CD4-positive, alpha-beta T cell treated with Interleukin-17A for 1 hour (primary cell): ENCODE results near the gene NDUFS3.
"Not testable (repeated sequence)": the region's sequence is repeated elsewhere in the genome, so short reads cannot be mapped to it uniquely, and the experiment has no call there.

Source experiments
- DNase-seq: peaks from one replicate; pipeline ENCODE4 v3.0.0-alpha.2; 2020

NDUFS3 gene

DNA sequence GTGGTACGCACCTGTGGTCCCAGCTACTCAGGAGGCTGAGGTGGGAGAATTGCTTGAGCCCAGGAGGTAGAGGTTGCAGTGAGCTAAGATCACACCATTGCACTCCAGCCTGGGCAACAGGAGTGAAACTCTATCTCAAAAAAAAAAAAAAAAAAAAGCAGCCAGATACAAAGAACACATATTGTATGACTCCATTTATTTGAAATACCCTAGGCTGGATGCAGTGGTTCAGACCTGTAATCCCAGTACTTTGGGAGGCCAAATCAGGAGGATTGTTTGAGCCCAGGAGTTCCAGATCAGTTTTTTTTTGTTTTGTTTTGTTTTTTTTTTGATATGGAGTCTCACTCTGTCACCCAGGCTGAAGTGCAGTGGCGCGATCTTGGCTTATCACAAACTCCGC is 16.5 kb upstream of the NDUFS3 start:
- DNase-seq, result not testable (repeated sequence)

DNA sequence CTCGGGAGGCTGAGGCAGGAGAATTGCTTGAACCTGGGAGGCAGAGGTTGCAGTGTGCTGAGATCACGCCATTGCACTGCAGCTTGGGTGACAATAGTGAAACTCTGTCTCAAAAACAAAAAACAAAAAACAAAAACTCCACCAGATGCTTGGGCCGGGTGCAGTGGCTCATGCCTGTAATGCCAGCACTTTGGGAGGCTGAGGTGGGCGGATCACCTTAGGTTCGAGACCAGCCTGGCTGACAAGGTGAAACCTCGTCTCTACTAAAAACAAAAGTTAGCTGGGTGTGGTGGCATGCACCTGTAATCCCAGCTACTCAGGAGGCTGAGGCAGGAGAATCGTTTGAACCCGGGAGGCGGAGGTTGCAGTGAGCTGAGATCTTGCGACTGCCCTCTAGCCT is 14.5 kb upstream of the NDUFS3 start:
- DNase-seq, result not testable (repeated sequence)

DNA sequence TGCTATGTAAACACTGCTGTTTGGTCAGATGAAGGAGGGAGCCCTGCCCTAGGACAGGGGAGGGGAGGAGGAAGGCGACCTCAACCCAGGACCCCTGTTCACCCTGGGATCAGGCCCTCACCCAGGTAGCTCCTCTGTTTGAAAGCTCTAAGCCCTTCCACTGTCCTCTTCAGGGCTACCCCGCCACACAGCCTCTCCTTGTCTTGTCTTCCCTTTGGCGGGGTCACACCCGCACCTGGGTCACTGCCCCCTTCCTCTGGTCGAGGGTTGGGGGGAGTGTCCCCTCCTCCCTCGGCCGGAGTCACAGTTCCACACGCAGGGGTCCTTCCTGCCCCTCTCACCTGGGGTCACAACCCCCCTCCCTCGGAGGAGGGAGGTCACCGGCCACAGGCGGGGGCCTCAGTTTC is 13.9 kb upstream of the NDUFS3 start:
- no peak for DNase-seq

DNA sequence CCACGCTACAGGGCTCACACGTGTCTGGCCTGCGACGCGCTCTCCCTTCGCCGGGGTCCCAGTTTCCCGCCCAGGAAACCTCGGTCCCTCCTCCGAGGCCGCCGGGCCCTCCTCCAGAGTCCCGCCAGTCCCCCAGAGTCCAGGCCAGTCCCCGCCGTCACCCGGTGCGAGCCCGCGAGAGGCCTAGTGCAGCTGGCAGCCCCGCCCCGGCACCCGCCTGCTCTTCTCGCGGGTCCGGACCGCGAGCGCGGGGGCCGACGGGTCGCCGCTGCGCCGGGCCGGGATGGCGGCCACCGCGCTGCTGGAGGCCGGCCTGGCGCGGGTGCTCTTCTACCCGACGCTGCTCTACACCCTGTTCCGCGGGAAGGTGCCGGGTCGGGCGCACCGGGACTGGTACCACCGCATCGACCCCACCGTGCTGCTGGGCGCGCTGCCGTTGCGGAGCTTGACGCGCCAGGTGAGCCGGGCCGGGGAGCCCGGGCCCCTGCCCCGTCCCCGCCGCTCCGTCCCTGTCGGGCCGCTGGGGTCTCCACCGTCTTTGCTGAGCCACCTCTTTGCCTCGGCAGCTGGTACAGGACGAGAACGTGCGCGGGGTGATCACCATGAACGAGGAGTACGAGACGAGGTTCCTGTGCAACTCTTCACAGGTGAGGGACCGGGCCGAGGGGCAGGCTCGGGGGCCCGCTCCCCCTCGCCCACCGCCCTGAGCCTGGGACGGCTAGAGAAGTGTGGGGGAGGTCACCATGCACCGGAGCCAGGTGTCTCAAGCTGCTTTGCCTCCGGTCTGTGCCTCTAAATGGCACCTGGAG is 13.3 kb upstream of the NDUFS3 start, which contains the start of gene PTPMT1:
Gene PTPMT1, plus strand, starts transcription at position 260 of the 809 bp plus-strand sequence. Its CDS starts 24 bp downstream, at position 284.
- peak; percentile 72 for DNase-seq

DNA sequence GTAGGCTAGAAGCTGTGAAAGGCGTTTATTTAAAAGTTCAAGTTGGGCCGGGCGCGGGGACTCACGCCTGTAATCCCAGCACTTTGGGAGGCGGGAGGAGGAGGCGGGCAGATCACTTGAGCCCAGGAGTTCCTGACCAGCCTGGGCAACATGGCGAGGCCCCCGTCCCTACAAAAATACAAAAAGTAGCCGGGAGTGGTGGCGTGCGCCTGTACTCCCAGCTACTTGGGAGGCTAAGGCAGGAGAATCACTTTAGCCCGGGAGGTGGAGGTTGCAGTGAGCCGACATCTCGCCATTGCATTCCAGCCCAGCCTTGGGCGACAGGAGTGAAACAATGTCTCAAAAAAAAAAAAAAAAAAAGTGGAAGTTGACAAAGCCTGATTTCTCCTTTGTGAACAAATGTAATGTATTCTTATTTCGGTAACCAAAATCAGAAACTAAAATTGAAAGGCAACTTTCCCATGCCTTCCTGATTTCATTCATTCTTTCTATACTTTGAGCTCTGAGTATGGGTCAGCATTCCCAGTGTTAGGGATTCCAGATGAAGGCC is 12.7 kb upstream of the NDUFS3 start:
- DNase-seq, result no peak

DNA sequence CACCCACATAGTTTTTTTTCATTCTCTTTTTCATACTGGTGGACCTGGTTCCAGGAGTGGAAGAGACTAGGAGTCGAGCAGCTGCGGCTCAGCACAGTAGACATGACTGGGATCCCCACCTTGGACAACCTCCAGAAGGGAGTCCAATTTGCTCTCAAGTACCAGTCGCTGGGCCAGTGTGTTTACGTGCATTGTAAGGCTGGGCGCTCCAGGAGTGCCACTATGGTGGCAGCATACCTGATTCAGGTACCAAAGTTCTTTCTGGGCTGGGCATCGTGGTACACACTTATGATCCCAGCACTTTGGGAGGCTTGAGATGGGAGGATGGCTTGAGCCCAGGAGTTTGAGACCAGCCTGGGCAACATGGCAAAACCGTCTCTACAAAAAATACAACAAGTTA is 9.2 kb upstream of the NDUFS3 start:
- DNase-seq, result no peak

DNA sequence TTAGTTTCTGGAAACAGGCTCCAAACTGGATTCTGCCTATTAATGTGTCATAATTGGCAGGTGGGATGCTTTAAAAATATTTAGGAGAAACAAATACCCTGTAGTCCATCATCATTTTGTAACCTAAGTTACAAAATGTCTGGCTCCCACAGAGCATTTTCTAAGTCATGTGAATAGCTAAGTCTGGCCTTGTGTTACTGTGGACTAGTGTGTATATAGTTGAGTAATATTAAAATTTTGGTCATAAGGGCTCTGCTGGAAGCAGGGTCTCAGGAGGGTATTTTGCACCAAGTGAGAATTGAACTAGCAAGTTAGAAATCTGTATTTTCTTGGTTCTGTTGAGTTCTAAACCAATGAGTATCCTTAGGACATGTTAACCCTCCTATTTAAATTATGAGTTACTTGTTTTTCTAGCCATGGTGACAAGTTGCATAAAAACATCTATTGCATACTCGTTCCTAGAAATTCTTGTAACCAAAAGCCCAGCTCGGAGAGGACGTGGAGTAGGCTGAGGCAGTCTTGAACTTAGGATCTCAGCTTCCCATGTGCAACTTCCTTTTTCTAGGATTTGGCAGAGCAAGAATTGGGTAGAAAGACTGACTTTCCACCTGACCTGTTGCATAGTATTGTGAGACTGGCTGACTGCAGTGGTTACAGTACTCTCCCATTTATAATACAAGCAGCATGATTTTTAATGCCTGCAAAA is 8.1 kb upstream of the NDUFS3 start:
- no peak for DNase-seq

DNA sequence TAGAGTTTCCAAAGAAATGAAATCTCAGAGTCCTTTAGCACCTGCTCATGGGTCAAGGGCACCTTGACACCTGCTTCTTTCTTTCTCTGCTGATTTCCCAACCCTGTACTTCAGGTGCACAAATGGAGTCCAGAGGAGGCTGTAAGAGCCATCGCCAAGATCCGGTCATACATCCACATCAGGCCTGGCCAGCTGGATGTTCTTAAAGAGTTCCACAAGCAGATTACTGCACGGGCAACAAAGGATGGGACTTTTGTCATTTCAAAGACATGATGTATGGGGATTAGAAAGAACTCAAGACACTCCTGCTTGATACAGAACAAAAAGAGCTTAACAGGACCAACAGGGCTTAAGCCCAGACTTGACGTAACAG is 7.5 kb upstream of the NDUFS3 start:
- DNase-seq, result no peak

DNA sequence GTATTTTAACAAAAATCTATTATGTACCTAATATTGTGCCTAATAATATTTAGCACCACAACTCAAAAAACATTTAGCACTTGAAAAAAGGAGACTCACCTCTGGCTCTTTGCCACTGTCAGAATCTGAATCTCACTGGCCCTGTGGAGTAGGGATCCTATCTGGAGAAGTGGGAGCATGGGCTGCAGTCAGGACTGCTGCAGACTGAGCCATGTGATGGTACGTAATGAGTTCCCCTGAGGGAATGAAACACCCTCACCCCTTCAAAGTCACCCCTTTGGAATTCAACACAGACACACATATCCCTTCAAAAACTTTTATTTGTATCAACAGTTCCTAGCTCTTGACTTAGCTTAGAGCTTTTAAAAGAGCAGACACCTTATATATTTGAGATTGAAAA is 7.0 kb upstream of the NDUFS3 start:
- DNase-seq, result no peak

DNA sequence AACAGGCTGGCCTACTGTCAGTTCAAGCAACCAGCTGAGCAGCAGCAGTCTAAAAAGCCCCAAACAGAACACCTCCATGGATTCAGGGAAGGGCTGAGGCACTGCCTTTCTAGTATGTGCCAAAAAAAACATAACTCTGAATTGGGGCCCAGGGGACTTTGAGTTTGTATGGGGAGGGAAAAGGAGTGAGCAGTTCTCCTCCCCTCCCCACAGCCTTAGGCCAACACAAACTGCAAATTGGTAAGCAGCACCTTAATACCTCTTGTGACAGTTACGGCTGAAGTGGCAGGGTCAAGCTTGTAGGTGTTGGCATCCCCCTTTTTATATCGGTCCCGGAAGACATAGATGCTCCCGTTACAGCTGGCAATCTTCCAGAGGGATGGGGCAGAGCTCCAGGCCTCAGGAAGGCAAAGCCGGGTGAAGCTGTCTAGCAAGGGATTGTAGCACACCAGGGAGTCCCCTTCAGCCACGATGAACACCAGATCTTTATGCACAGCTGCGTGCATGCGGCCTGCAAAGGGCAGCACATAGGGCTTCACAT is 6.1 kb upstream of the NDUFS3 start:
- DNase-seq, result no peak

DNA sequence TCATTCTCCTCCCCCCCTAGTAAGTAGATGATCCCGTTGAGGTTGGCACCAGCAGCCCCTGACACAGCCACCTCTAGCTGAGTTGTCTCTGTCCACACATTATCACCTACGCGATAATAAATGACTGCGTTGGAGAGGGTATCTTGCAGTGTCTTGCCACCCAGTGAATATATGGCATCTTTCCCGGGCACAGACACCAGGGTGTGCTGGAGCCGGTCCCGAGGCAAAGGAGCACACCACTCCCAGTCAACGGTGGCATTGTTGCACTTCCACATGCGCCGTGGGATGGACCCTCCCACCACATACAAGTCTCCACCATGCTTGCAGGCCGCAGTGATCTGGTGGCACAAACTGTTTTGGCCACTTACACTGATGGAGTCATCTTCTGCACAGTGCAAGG is 5.6 kb upstream of the NDUFS3 start:
- DNase-seq, result no peak

DNA sequence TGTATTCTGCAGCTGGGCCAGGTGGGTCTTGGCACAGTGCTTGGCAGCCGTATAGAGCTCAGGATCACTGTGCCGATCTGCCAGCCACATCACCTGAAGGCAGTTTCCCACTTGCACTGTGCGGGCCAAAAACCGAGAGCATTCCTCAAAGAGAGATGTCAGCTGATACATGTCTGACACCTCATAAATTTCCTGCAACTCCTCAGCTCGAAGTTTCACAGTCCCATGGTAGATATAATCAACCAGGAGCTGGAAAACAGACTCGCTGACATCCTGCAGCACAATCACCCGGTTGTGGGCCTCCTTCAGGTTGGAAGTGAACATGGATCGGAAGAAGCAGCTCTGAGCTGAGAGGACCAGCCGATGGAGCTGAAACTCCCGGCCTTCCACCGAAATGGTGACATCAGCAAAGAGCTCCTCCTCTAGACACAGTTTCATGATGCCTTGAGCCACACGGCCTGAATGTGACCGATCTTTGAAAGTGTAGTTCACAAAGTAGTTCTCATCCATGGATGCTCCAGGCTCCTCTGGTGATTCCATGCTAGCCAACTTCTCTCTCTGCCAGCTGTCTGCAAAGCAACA is 1.3 kb upstream of the NDUFS3 start:
- no peak for DNase-seq

DNA sequence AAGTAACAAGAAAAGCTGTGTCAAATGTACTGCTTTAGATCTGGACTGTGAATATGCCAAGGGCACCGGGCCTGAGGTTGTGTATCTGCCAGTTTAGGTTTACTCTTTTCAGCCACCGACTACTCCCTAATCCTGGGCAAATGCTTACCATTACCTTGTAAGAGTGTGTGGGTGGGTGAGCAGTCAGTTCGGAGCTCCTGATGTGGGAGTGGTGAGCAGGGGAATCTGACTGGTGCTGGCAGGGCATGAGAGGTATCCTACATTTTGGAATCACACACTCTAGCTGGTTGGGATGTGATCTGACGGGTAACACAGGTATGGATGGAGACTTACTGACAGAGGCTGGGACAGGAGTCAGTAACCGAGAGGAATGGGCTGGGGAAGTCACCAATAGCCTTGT is 5.0 kb downstream of the NDUFS3 start:
- no peak for DNase-seq

DNA sequence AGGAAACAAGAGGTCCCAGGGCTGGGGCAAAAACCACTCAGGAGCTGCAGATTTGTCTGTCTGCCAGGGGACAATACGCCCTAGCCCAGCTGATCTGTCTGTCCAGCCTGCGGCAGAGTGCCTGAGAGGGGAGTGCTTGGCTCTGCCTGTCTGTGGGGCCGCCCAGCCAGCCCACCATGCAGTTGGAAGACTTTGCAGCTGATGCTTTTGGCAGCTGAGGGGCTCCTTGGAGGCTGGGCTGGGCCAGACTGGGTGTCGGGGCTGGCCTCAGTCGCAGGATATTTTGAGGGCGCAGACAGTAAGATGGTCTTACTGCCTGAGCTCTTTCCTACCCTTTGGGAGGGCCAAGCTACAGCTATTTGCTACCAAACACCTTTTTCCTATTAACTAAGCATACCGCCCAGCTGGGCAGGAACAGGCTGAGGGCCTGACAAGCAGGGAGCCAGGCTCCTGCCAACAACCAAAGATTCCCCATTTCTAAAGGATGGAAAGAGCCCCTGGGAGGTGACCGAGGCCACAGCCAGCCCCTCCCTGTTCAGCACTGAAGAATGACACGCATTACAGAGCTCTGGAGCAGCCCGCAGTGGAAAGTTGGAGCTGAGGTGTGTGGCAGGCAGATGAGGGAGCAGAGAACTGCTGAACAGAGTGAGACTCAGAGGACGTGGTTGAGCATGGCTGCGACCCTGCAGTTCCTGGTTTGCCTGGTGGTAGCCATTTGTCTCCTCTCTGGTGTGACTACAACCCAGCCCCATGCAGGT is 7.4 kb downstream of the NDUFS3 start, which contains the start of gene FAM180B:
Gene FAM180B, plus strand, starts transcription at position 581 of the 758 bp plus-strand sequence. Its CDS starts 91 bp downstream, at position 672.
- no peak for DNase-seq

DNA sequence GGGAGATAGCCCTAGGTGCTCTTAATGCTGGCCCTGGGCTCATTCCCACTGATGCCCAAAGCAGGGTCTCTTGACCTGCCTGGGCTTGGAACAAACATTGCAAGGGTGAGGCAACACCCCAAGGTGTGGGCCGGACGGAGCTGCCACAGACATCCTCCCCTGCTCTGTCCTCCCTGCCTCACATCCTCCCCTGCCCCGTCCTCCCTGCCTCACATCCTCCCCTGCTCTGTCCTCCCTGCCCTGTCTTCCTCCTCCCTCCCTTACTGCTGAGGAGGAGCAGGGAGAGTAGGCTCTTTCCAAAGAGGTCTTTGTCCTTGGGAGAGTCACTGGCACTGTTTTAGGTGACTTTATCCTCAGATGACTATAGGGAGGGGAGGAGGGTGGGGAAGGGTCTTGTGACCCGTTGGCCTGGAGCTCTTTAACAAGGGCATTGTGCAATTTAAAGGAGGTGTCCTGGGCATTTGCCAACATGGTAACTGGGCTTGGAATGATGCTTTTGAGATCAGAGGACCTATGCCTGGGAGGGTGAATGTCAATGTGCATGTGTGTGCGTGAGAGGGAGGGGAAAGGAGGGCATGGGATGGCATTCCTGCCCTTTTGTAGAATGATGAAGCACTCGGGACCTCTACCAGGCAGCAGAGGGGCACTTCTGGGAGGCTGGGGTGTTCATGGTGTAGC is 8.3 kb downstream of the NDUFS3 start:
- no peak for DNase-seq

DNA sequence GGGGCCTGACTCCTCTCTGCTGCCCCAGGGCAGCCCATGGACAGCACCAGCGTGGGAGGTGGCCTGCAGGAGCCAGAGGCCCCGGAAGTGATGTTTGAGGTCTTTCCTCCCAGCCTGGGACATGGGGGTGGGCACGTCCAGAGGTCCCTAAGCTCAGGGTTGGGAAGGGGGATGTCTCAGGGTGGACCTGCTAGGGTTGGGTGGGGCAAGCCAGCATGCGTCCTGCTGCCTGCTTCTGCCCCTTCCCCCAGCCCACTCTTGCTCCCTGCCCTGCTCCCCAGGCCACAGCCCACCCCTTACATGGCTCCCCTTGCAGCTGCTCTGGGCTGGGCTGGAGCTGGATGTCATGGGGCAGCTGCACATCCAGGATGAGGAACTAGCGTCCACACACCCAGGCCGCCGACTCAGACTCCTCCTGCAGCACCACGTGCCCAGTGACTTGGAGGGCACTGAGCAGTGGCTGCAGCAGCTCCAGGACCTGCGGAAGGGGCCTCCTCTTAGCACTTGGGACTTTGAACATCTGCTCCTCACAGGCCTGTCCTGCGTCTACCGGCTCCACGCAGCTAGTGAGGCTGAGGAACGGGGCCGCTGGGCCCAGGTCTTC is 9.0 kb downstream of the NDUFS3 start:
- DNase-seq, result no peak

DNA sequence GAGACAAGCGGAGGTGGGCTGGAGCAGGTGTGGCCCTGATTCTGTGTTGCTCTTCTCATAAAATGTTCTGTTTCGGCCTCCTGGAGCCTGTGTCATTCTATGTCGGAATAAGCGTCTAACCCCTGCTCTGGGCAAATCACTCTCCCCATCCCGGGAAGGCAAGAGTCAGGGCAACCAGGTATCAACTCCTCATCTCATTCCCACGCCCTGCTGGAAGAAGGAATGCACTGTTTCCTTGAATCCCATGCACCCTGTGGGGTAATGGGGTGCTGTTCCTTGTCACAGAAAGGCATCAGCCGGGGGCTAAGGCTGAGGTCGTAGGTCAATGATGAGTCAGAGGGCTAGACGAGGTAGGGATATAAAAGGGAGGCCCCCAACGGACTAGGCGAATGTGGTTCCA is 10.2 kb downstream of the NDUFS3 start:
- no peak for DNase-seq

DNA sequence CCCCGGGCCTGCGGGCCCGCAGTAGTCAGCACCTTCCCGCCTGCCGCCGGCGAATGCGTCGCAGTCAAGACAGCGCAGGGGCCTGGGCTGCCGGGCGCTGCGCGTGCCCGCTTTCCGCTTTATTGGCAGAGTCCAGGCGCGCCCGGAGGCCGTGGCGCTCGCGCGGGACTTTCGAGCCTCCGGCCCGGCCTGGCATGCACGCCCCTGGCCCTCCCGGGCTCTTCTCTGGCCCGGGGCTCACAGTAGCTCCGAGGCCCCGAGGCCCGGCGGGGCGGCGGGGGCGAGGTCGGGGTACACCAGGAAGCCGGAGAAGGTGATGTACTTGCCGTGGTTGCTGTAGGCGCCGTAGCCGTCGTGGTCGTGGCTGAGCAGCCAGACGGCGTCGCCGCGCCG is 10.7 kb downstream of the NDUFS3 start:
- DNase-seq, result no peak

DNA sequence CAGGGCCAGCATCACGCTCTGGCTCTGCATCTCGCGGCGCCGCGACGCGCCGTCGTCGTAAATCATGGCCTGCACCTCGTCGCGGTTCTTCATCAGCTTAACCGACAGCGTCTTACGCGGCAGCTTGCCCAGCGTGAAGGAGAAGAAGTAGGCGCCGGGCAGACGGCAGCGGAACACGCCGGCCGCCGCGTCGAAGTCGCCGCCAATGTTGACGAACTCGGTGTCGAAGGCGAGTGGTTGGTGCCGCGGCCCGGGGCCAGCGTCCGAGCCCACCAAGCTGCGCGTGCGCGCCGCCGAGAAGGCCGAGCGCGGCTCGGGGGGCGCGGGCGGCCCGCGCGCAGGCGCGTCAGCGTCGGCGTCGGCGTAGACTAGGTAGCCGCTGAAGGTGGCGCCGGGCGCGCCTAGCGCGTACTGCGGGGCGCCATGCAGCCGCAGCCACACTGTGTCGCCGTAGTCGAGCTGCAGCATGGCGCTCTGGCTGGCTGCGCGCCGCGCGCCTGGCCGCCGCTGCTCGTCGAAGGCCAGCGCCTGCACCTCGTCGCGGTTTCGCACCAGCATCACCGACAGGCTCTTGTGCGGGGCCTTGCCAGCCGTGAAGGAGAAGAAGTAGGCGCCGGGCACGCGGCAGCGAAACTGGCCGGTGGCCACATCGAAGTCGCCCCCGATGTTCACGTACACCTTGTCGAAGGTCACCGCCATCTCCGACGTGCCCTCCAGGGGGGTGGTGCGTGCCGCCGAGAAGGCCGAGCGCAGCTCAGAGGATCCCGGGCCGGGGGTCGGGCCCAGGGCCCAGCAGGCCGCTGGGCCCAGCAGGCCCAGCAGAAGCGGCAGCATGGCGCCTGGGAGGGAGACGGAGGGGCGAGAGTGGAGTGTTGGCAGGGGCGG is 11.3 kb downstream of the NDUFS3 start:
- DNase-seq, result no peak

DNA sequence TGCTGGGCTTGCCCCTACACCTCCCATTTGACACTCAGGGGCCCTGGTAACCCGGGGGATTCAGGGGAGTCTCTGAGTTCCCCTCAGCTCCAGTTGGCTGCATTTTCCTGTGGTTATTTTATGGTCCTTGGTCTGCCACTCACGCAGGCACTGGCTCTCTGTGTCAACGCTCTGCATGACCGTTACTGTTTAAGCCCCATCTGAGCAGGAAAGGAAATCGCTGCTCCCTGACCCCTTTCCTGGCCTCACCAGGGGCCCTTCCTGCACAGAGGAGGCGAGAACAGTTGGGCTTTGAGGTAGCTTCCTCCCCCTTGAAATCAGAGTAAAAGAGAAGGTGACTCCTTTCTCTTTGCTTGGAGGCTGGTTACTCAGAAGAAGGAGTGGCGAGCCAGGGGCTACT is 12.9 kb downstream of the NDUFS3 start:
- no peak for DNase-seq

DNA sequence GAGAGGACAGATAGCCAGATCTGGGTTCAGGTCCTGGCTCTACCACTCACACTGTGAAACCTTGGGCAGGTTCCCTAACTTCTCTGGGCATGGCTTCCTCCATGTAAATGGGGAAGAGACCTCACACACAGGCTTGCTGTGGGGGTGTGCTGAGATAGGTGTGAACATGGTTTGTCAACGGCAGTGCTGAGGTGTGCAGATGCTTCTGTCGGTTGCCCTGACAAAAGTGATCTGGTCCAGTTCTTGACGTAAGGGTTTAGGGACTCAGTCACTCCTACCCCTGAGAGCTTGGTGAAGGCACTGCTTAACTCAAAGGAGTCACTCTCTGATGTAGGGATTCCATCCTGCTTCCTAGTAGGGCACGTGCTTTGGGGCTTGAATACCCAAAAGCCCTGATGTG is 13.4 kb downstream of the NDUFS3 start:
- no peak for DNase-seq
